CD14-positive monocyte (primary cell): ENCODE data around the gene ABHD14A. TPM values are rescaled to one million over a fixed set of nuclear protein-coding genes. Genes with fewer than 3 reads are reported as not detected.

Experiments
- DNase-seq, 3 donors: peaks; one replicate each; pipeline ENCODE4 v3.0.0-alpha.2; 2011 to 2022
- H2AFZ ChIP-seq: 2 replicates; pipeline ENCODE4 v1.6.0; 2012; ENCODE audit warnings: mild to moderate bottlenecking, low read depth, low read length, inconsistent platforms; ENCODE audit not compliant: insufficient read depth, poor library complexity, severe bottlenecking
- H3K27ac ChIP-seq, 2 donors: 1 replicate in 1 of 2; 2 replicates in 1 of 2; pipeline ENCODE4 v1.5.1; 2012 to 2013; ENCODE audit warnings: low read length in 2 of 2, control low read depth in 1 of 2, inconsistent platforms in 1 of 2, low read depth in 1 of 2, mild to moderate bottlenecking in 1 of 2
- H3K27me3 ChIP-seq, 2 donors: one replicate each; pipeline versions ENCODE4 v1.6.0 to v1.6.1; 2011 to 2013; ENCODE audit warnings: low read length in 2 of 2; ENCODE audit not compliant: control insufficient read depth in 2 of 2, insufficient read depth in 2 of 2
- H3K36me3 ChIP-seq, 2 donors: replicated peaks in 1 of 2; 1 replicate in 1 of 2; 2 replicates in 1 of 2; pipeline versions ENCODE4 v1.5.1 to v1.6.1; 2012 to 2013; ENCODE audit warnings: low read length in 2 of 2, control low read depth in 1 of 2, inconsistent platforms in 1 of 2, mild to moderate bottlenecking in 1 of 2; ENCODE audit not compliant: insufficient read depth in 2 of 2, control insufficient read depth in 1 of 2
- H3K4me1 ChIP-seq, 2 donors: 1 replicate in 1 of 2; 2 replicates in 1 of 2; pipeline versions ENCODE4 v1.5.1 to v1.6.1; 2012 to 2013; ENCODE audit warnings: low read length in 2 of 2, control low read depth in 1 of 2, inconsistent platforms in 1 of 2, mild to moderate bottlenecking in 1 of 2, moderate library complexity in 1 of 2; ENCODE audit not compliant: insufficient read depth in 2 of 2, control insufficient read depth in 1 of 2
- H3K4me2 ChIP-seq: replicated peaks from 2 replicates; pipeline ENCODE3; 2012; ENCODE audit warnings: low read length, moderate library complexity, mild to moderate bottlenecking; ENCODE audit not compliant: poor library complexity, severe bottlenecking; ENCODE audit errors: extremely low read depth
- H3K4me3 ChIP-seq, 3 experiments: fragments of 200-600 bp in 1 of 3; sonication (generic) in 1 of 3; replicated peaks in 1 of 3; 1 replicate in 2 of 3; 2 replicates in 1 of 3; pipeline ENCODE4 v1.5.1; 2011 to 2013; ENCODE audit warnings: low read length in 3 of 3, mild to moderate bottlenecking in 3 of 3, control low read depth in 2 of 3, low read depth in 2 of 3, inconsistent platforms in 1 of 3, moderate library complexity in 1 of 3
- H3K79me2 ChIP-seq: 2 replicates; pipeline ENCODE4 v1.6.0; 2012; ENCODE audit warnings: mild to moderate bottlenecking, control low read depth, inconsistent platforms, low read length, moderate library complexity; ENCODE audit not compliant: insufficient read depth
- H3K9ac ChIP-seq: 2 replicates; pipeline ENCODE4 v1.6.0; 2017; ENCODE audit warnings: low read length, mild to moderate bottlenecking; ENCODE audit not compliant: insufficient read depth, poor library complexity, severe bottlenecking
- H3K9me3 ChIP-seq, 2 donors: replicated peaks in 1 of 2; 1 replicate in 1 of 2; 2 replicates in 1 of 2; pipeline versions ENCODE4 v1.5.1 to v1.6.1; 2012 to 2013; ENCODE audit warnings: low read length in 2 of 2, control low read depth in 1 of 2; ENCODE audit not compliant: control insufficient read depth in 1 of 2, insufficient read depth in 1 of 2
- H4K20me1 ChIP-seq: 2 replicates; pipeline ENCODE4 v1.6.0; 2012; ENCODE audit warnings: mild to moderate bottlenecking, low read length, control low read depth, moderate library complexity; ENCODE audit not compliant: insufficient read depth
- H3K27ac Mint-ChIP-seq, 7 donors: one replicate each; pipeline ENCODE4 v1.8.0; 2020; ENCODE audit warnings: mild to moderate bottlenecking in 7 of 7, mixed read lengths in 7 of 7, moderate library complexity in 6 of 7, inconsistent platforms in 2 of 7
- H3K27me3 Mint-ChIP-seq, 3 donors: one replicate each; pipeline ENCODE4 v1.8.0; 2021 to 2022; ENCODE audit warnings: low read depth in 3 of 3, mild to moderate bottlenecking in 3 of 3, mixed read lengths in 3 of 3, moderate library complexity in 3 of 3, inconsistent platforms in 1 of 3
- H3K36me3 Mint-ChIP-seq, 2 donors: one replicate each; pipeline ENCODE4 v1.8.0; 2020; ENCODE audit warnings: mixed read lengths in 2 of 2, inconsistent platforms in 1 of 2, mild to moderate bottlenecking in 1 of 2
- H3K4me1 Mint-ChIP-seq: one replicate; pipeline ENCODE4 v1.8.0; 2020; ENCODE audit warnings: mild to moderate bottlenecking, mixed read lengths
- H3K4me3 Mint-ChIP-seq, 2 donors: one replicate each; pipeline ENCODE4 v1.8.0; 2020; ENCODE audit warnings: mild to moderate bottlenecking in 2 of 2, mixed read lengths in 2 of 2, moderate library complexity in 1 of 2
- H3K9me3 Mint-ChIP-seq, 7 donors: one replicate each; pipeline ENCODE4 v1.8.0; 2020 to 2022; ENCODE audit warnings: mixed read lengths in 7 of 7, mild to moderate bottlenecking in 6 of 7, moderate library complexity in 6 of 7, inconsistent platforms in 2 of 7
- WGBS: methylation state at CpG from one replicate; pipeline ENCODE4 v1.1.5; 2013; ENCODE audit warnings: missing lambda C conversion rate; ENCODE audit not compliant: insufficient coverage; 5-methylcytosine and 5-hydroxymethylcytosine counted together
- intact Hi-C, 2 donors: fragments of 100-400 bp; cut with micrococcal nuclease; formaldehyde crosslinking; loops; one replicate each; pipeline versions ENCODE4 v1.15.0 to v1.15.1; 2023
- polyA plus RNA-seq, 3 donors: library from polyadenylated mRNA; depleted of rRNA in 1 of 3; unstranded in 2 of 3; stranded (reverse) in 1 of 3; fragments of 300-500 nt in 2 of 3; fragments of >200 nt in 1 of 3; fragmentation: Illumina TruSeq in 2 of 3; gene quantifications; 1 replicate in 2 of 3; 2 replicates in 1 of 3; pipeline ENCODE4 v1.2.3, GENCODE V29; 2012 to 2021
- TF ChIP-seq, protein P1 (sequence below): fragments of 200-600 bp; IDR thresholded peaks from one replicate; pipeline ENCODE4 v1.8.0; 2022; ENCODE audit warnings: antibody characterized with exemption, mild to moderate bottlenecking

The ABHD14A gene
- polyA plus RNA-seq, 3 donors: 6.9 to 13.2 (median 11.7) TPM

DNA sequence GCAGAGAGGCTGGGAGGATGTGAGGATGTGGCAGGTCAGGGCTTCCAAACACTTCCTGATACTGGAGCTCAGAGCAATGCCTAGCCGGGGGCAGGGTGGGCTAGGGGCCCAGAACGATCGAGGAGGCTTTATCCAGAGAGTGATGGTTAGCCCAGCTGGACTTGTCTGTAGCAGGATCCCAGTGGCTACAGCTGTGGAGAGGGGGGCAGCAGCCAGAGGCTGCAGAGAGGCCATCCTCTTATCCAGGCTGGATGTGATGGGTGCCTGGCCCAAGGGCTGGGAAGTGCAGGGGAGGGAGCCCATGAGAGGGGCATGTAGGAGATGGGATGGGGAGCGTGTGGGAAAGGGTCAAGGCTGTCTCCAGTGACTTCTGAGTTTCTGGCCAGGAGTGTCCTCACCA, 28.1 kb upstream of the ABHD14A start:
- H3K4me3 ChIP-seq: no peak overlapping the region
- H3K9ac ChIP-seq: no peak overlapping the region
- intact Hi-C loops: no loop called here
- Mint-ChIP-seq H3K9me3 (peaks cover 0 to 1% (median 0%) of the 10 kb centered on the region in 7 donors), H3K27me3 (peaks cover 0 to 4% (median 2%) of the 10 kb centered on the region in 3 donors), H3K4me3 (no peak overlapping the region), H3K4me1 (peaks cover 12% of the 10 kb centered on the region), H3K27ac (peak overlapping the region in 1 of 7 donors; percentile 81), H3K36me3 (no peaks in the 10 kb centered on the region)
- WGBS: 100% methylated on average over 1 of the region's 4 CpGs
- H3K4me2 ChIP-seq: no peak overlapping the region
- no peaks in the 10 kb centered on the region for H3K36me3 ChIP-seq
- no peak for DNase-seq
- no peaks in the 10 kb centered on the region for H3K79me2 ChIP-seq
- H2AFZ ChIP-seq: no peak overlapping the region
- TF ChIP-seq, protein P1, sequence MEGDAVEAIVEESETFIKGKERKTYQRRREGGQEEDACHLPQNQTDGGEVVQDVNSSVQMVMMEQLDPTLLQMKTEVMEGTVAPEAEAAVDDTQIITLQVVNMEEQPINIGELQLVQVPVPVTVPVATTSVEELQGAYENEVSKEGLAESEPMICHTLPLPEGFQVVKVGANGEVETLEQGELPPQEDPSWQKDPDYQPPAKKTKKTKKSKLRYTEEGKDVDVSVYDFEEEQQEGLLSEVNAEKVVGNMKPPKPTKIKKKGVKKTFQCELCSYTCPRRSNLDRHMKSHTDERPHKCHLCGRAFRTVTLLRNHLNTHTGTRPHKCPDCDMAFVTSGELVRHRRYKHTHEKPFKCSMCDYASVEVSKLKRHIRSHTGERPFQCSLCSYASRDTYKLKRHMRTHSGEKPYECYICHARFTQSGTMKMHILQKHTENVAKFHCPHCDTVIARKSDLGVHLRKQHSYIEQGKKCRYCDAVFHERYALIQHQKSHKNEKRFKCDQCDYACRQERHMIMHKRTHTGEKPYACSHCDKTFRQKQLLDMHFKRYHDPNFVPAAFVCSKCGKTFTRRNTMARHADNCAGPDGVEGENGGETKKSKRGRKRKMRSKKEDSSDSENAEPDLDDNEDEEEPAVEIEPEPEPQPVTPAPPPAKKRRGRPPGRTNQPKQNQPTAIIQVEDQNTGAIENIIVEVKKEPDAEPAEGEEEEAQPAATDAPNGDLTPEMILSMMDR: no peak
- no peaks in the 10 kb centered on the region for H3K9me3 ChIP-seq
- no peaks in the 10 kb centered on the region for H3K27me3 ChIP-seq
- H3K27ac ChIP-seq: no peak overlapping the region
- no peaks in the 10 kb centered on the region for H4K20me1 ChIP-seq
- peaks cover 12 to 15% of the 10 kb centered on the region in 2 donors for H3K4me1 ChIP-seq

DNA sequence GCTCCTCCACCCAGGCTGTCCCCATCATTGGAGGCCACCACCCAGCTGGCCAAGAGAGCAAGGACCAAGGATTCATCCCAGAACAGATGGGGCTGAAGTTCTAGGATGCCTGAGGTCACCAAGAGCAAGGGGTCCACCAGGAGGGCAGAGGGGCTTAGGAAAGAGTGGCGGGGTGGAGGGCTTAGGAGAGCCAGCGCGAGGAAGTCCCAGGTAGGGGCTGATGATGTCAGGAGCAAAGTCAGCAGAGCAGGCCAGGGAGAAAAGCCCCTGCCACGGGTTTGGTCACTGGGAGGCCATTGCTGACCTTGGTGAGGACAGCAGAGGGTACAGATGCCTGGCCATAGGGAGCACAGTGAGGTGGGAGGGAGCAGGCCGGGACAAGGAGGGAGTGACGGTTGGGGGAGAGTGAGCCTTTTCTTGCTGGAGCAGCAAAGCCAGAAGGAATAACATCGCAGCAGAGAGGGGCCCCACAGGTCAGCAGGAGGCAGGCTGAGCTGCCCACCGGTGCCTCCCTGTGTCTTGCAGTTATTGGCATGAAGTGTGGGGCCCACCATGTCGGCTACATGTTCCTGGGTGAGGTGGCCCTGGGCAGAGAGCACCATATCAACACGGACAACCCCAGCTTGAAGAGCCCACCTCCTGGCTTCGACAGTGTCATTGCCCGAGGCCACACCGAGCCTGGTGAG, 27.5 kb upstream of the ABHD14A start:
- WGBS: 87% methylated on average over 10 of the region's 13 CpGs
- intact Hi-C loops: no loop called here
- Histone ChIP-seq H3K27me3 (no peaks in the 10 kb centered on the region), H3K9ac (no peak overlapping the region), H3K4me2 (no peak overlapping the region), H3K9me3 (no peaks in the 10 kb centered on the region), H2AFZ (no peak overlapping the region), H3K27ac (no peak overlapping the region), H3K79me2 (no peaks in the 10 kb centered on the region), H3K4me1 (peaks cover 9 to 12% of the 10 kb centered on the region in 2 donors), H4K20me1 (no peaks in the 10 kb centered on the region), H3K4me3 (no peak overlapping the region), H3K36me3 (no peaks in the 10 kb centered on the region)
- no peak overlapping the region for H3K27ac Mint-ChIP-seq
- no peak overlapping the region for H3K4me3 Mint-ChIP-seq
- peaks cover 0 to 4% (median 2%) of the 10 kb centered on the region in 3 donors for H3K27me3 Mint-ChIP-seq
- TF ChIP-seq, protein P1: no peak
- no peaks in the 10 kb centered on the region for H3K36me3 Mint-ChIP-seq
- no peak for DNase-seq
- H3K4me1 Mint-ChIP-seq: peaks cover 11% of the 10 kb centered on the region
- H3K9me3 Mint-ChIP-seq: peaks cover 0 to 1% (median 0%) of the 10 kb centered on the region in 7 donors
